ENCODE measurements around the gene CCDC159.

GRCh38 chr19:11363881-11364280, 17.6 kb downstream of the CCDC159 start:
- TF ChIP-seq CTCF (IDR thresholded peaks at IDR 0.05) (no peak), POLR2A (IDR thresholded peaks at IDR 0.05) (no peak)

Measured in testis (tissue), 2 donors.